Jurkat, Clone E6-1 (cell line): ENCODE measurements around the gene RASSF8.

Source experiments
- DNase-seq: peaks from one replicate; pipeline ENCODE4 v3.0.0-alpha.2; 2011; ENCODE audit warnings: low read depth, low spot score
- H3K4me3 ChIP-seq: 2 replicates; pipeline ENCODE4 v1.5.1; 2011; ENCODE audit warnings: mild to moderate bottlenecking, low read length, control low read depth, moderate library complexity

Gene RASSF8

GRCh38 chr12:25985316-25986175 lies 27.1 kb downstream of the RASSF8 start:
- no peak for DNase-seq
- no peak overlapping the region for H3K4me3 ChIP-seq

GRCh38 chr12:25986180-25986579 lies 27.7 kb downstream of the RASSF8 start:
- no peak for DNase-seq
- no peak overlapping the region for H3K4me3 ChIP-seq

- H3K4me3 ChIP-seq, result no peak overlapping the region
- no peak for DNase-seq
Measured at GRCh38 chr12:25988505-25988904, 30.0 kb downstream of the RASSF8 start.

- no peak for DNase-seq
- no peak overlapping the region for H3K4me3 ChIP-seq
Measured at GRCh38 chr12:25990495-25990894, 32.0 kb downstream of the RASSF8 start.

- no peak for DNase-seq
- H3K4me3 ChIP-seq, result no peak overlapping the region
Measured at GRCh38 chr12:25992026-25992782, 33.7 kb downstream of the RASSF8 start.

- H3K4me3 ChIP-seq, result no peak overlapping the region
- DNase-seq, result no peak
Measured at GRCh38 chr12:25993901-25994651, 35.6 kb downstream of the RASSF8 start.

- H3K4me3 ChIP-seq, result no peak overlapping the region
- no peak for DNase-seq
Measured at GRCh38 chr12:25994901-25995625, 36.6 kb downstream of the RASSF8 start.

GRCh38 chr12:25995906-25996305 lies 37.4 kb downstream of the RASSF8 start:
- H3K4me3 ChIP-seq, result no peak overlapping the region
- DNase-seq, result no peak

GRCh38 chr12:25996677-25997076 lies 38.2 kb downstream of the RASSF8 start:
- no peak overlapping the region for H3K4me3 ChIP-seq

GRCh38 chr12:25997201-25997963 lies 38.9 kb downstream of the RASSF8 start:
- no peak overlapping the region for H3K4me3 ChIP-seq
- DNase-seq, result no peak

More at GRCh38 chr12:25996677-25997076, 38.2 kb downstream of the RASSF8 start:
- no peak for DNase-seq

- no peak overlapping the region for H3K4me3 ChIP-seq
- DNase-seq, result no peak
Measured at GRCh38 chr12:26000898-26001297, 42.4 kb downstream of the RASSF8 start.

GRCh38 chr12:26001530-26001929 lies 43.0 kb downstream of the RASSF8 start:
- no peak overlapping the region for H3K4me3 ChIP-seq
- DNase-seq, result no peak

- DNase-seq, result no peak
Measured at GRCh38 chr12:26003065-26003464, 44.6 kb downstream of the RASSF8 start.

GRCh38 chr12:26007566-26007965 lies 49.1 kb downstream of the RASSF8 start:
- no peak overlapping the region for H3K4me3 ChIP-seq
- no peak for DNase-seq

More at GRCh38 chr12:26003065-26003464, 44.6 kb downstream of the RASSF8 start:
- H3K4me3 ChIP-seq, result no peak overlapping the region

GRCh38 chr12:26009593-26009992 lies 51.1 kb downstream of the RASSF8 start:
- no peak for DNase-seq
- H3K4me3 ChIP-seq, result no peak overlapping the region

- H3K4me3 ChIP-seq, result no peak overlapping the region
- DNase-seq, result no peak
Measured at GRCh38 chr12:26010293-26010821, 51.9 kb downstream of the RASSF8 start.

- DNase-seq, result no peak
Measured at GRCh38 chr12:26011099-26011498, 52.6 kb downstream of the RASSF8 start.

GRCh38 chr12:26014085-26014484 lies 55.6 kb downstream of the RASSF8 start:
- no peak overlapping the region for H3K4me3 ChIP-seq
- DNase-seq, result no peak

More at GRCh38 chr12:26011099-26011498, 52.6 kb downstream of the RASSF8 start:
- H3K4me3 ChIP-seq, result no peak overlapping the region
